Measurements from ENCODE around the gene PCP4L1.

PCP4L1 gene

GRCh38 chr1:161258439-161259344 is at the start of gene PCP4L1:
Gene PCP4L1, plus strand, starts transcription at chr1:161258745. Its CDS starts 230 bp downstream, at chr1:161258975.
- in situ Hi-C loops (cut with HindIII; ENCODE audit: low sequenced_read_pairs), result no loop called here

- in situ Hi-C loops (cut with HindIII; ENCODE audit: low sequenced_read_pairs), result loop anchor here (25.0 kb wide), 1 partner anchor 152 kb away; the partner anchor contains the start of gene CFAP126
Measured at GRCh38 chr1:161209790-161210409, 48.6 kb upstream of the PCP4L1 start.

DNA sequence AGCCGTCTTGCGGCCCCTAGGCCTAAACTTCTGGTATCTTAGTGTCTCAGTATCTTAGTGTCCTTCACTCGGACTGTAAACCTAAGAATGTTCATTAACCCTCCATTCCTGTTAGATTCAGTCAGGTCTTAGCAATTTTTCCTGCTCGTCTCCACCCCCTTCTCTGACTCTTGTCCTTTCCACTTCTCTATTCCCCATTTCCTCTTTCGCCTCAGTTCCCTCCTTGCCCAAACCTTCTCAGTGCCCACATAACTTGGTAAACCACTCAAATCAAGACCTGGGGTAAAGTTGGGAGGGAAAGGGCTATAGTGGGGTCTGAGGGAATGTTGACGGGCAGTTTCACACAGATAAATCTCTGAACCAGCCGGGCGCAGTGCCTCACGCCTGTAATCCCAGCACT is 44.2 kb upstream of the PCP4L1 start:
- in situ Hi-C loops (cut with HindIII; ENCODE audit: low sequenced_read_pairs), result loop anchor here (25.0 kb wide), 1 partner anchor 148 kb away; the partner anchor contains the start of gene CFAP126

- in situ Hi-C loops (cut with HindIII; ENCODE audit: low sequenced_read_pairs), result loop anchor here (25.0 kb wide), 1 partner anchor 147 kb away; the partner anchor contains the start of gene CFAP126
Measured at GRCh38 chr1:161215076-161215475, 43.5 kb upstream of the PCP4L1 start, which contains the start of gene FCER1G. Gene FCER1G, plus strand, starts transcription at chr1:161215295. Its CDS starts 27 bp downstream, at chr1:161215322.

DNA sequence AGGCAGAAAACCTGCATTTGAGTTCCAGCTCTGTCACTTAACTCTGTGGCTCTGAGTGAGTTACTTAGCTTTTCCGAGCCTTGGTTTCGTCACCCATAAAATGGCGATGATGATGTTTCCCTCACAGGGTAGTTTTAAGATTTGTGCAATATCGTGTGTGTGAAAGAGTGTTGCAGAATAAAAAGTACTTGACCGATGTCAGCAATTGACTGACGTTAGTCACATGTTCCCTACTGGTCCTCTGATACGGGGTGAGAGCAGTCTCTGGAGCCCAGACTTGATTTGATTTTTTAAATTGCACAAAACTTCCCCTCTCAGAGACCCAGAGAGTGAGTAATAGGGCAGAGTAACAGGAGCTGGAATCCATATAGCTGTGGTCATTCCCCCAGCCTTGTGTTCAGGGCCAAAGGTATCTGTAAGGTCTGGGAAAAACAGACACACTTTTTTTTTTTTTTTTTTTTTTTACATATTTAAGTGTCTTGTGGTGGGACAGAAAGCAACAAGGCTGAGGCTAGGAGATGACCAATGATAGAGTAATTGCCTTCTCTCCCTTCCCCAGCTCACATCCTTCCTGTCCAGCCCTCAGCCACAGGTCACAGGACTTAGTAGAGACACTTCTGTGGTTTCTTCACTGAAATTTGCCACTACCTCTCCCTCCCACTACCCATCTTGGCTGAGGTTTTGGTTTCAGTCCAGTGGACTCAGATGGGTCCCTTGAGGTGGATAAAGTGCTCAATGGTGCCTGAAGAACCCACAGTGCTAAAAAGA is 41.4 kb upstream of the PCP4L1 start:
- in situ Hi-C loops (cut with HindIII; ENCODE audit: low sequenced_read_pairs), result loop anchor here (25.0 kb wide), 1 partner anchor 145 kb away; the partner anchor contains the start of gene CFAP126

DNA sequence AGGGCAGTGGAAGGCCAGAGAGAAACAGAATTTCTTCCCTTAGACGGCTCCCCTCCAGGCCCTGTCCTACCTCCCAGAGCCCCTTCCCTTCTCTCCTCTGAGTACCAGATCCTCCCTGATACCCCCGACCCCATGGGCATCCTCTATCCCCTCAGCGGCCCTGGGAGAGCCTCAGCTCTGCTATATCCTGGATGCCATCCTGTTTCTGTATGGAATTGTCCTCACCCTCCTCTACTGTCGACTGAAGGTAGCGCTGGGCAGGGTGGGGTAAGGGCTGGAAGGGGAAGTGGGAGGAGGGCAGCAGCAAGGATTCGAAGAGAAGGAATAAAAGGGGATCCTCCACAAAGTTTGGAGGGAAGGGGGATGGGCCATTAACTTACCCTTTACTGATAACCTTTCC is 40.7 kb upstream of the PCP4L1 start:
- in situ Hi-C loops (cut with HindIII; ENCODE audit: low sequenced_read_pairs), result loop anchor here (25.0 kb wide), 1 partner anchor 144 kb away; the partner anchor contains the start of gene CFAP126

GRCh38 chr1:161218301-161219077 is 40.1 kb upstream of the PCP4L1 start:
- in situ Hi-C loops (cut with HindIII; ENCODE audit: low sequenced_read_pairs), result loop anchor here (25.0 kb wide), 1 partner anchor 144 kb away; the partner anchor contains the start of gene CFAP126

GRCh38 chr1:161219078-161219892 is 39.3 kb upstream of the PCP4L1 start:
- in situ Hi-C loops (cut with HindIII; ENCODE audit: low sequenced_read_pairs), result loop anchor here (25.0 kb wide), 1 partner anchor 143 kb away; the partner anchor contains the start of gene CFAP126

- in situ Hi-C loops (cut with HindIII; ENCODE audit: low sequenced_read_pairs), result loop anchor here (25.0 kb wide), 1 partner anchor 142 kb away; the partner anchor contains the start of gene CFAP126
Measured at GRCh38 chr1:161220002-161220401, 38.5 kb upstream of the PCP4L1 start.

- in situ Hi-C loops (cut with HindIII; ENCODE audit: low sequenced_read_pairs), result loop anchor here (25.0 kb wide), 1 partner anchor 140 kb away; the partner anchor contains the start of gene CFAP126
Measured at GRCh38 chr1:161222175-161223019, 36.1 kb upstream of the PCP4L1 start.

GRCh38 chr1:161223805-161224694 is 34.5 kb upstream of the PCP4L1 start:
- in situ Hi-C loops (cut with HindIII; ENCODE audit: low sequenced_read_pairs), result loop anchor here (25.0 kb wide), 1 partner anchor 138 kb away; the partner anchor contains the start of gene CFAP126

- in situ Hi-C loops (cut with HindIII; ENCODE audit: low sequenced_read_pairs), result loop anchor here (25.0 kb wide), 1 partner anchor 138 kb away; the partner anchor contains the start of gene CFAP126
Measured at GRCh38 chr1:161224695-161225087, 33.9 kb upstream of the PCP4L1 start.

DNA sequence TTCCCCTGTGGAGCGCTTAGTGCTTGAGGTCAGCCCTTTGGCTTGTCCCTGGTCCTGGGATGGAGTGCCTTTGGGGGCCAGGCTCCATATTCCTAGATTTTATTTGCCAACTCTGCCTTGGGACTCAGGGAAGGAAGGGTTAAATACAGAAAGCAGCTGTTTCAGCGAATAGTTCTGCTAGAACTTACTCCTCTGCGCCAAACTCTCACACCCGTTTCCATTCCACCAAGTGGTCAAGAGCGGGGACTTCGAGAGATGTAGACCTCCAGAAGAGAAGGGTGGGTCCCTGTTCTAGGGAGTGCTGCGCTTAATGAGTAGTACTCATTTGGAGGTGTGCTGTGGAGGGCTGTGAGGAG is 33.4 kb upstream of the PCP4L1 start:
- in situ Hi-C loops (cut with HindIII; ENCODE audit: low sequenced_read_pairs), result no loop called here

GRCh38 chr1:161225534-161226319 is 32.8 kb upstream of the PCP4L1 start, which contains the start of gene TOMM40L:
Gene TOMM40L, plus strand, starts transcription at chr1:161226060. Its CDS starts 430 bp downstream, at chr1:161226490.
- in situ Hi-C loops (cut with HindIII; ENCODE audit: low sequenced_read_pairs), result no loop called here

- in situ Hi-C loops (cut with HindIII; ENCODE audit: low sequenced_read_pairs), result no loop called here
Measured at GRCh38 chr1:161226320-161226711, 32.2 kb upstream of the PCP4L1 start.

DNA sequence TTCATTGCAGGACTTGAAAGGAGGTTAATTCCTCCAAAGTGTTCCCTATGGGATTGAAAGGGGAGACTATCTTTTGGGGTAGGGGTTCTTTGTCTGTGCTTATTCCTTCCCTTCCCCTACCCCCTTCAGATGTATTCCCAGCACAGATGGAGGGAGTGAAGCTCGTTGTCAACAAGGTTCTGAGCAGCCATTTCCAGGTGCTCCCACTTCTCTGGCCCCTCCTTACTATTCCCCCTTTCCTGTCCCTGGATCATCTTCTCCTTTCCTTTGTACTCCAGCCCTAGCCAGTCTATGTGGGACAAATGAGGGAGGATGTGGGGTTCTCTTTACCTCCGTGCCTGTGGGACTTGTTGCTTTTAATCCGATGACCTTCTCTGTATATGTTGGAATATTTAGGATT is 31.8 kb upstream of the PCP4L1 start:
- in situ Hi-C loops (cut with HindIII; ENCODE audit: low sequenced_read_pairs), result no loop called here
